HepG2 (cell line): Measurements from ENCODE around the gene RNF114. TPM values are rescaled to one million over a fixed set of nuclear protein-coding genes. Genes with fewer than 3 reads are reported as not detected.

Experiments used
- GMEB1 ChIP-seq: sonication (generic); formaldehyde crosslinking; IDR thresholded peaks from 2 replicates; pipeline ENCODE4 v1.5.1; 2020; ENCODE audit warnings: missing genetic modification reagents, mild to moderate bottlenecking, borderline replicate concordance
- KDM6A ChIP-seq: IDR thresholded peaks from 2 replicates; pipeline ENCODE4 v1.6.1; 2016; ENCODE audit warnings: low read depth
- NCOA1 ChIP-seq: sonication (generic); formaldehyde crosslinking; IDR thresholded peaks from 2 replicates; pipeline ENCODE4 v1.9.0; 2021; ENCODE audit warnings: missing genetic modification reagents
- NFE2L1 ChIP-seq: sonication (generic); formaldehyde crosslinking; IDR thresholded peaks from 2 replicates; pipeline ENCODE4 v1.4.0; 2020; ENCODE audit warnings: missing genetic modification reagents, mild to moderate bottlenecking, borderline replicate concordance
- RARA ChIP-seq: IDR thresholded peaks from 2 replicates; pipeline ENCODE4 v1.6.1; 2016; ENCODE audit warnings: missing genetic modification reagents, missing compliant biosample characterization
- RFXANK ChIP-seq: IDR thresholded peaks from 2 replicates; pipeline ENCODE4 v1.6.1; 2016
- SMAD1 ChIP-seq: sonication (generic); formaldehyde crosslinking; IDR thresholded peaks from 2 replicates; pipeline ENCODE4 v1.4.0; 2020; ENCODE audit warnings: missing genetic modification reagents, low read depth, mild to moderate bottlenecking, borderline replicate concordance
- UBTF ChIP-seq: sonication (generic); formaldehyde crosslinking; IDR thresholded peaks from 2 replicates; pipeline ENCODE4 v1.4.0; 2020; ENCODE audit warnings: mild to moderate bottlenecking, missing genetic modification reagents
- ZNF143 ChIP-seq: sonication (generic); formaldehyde crosslinking; IDR thresholded peaks from 2 replicates; pipeline ENCODE4 v1.4.0; 2020; ENCODE audit warnings: missing genetic modification reagents
- ZNF260 ChIP-seq: sonication (generic); formaldehyde crosslinking; IDR thresholded peaks from 2 replicates; pipeline ENCODE4 v1.4.0; 2020; ENCODE audit warnings: missing genetic modification reagents, low read depth, mild to moderate bottlenecking, borderline replicate concordance
- ZNF296 ChIP-seq: sonication (generic); formaldehyde crosslinking; conservative IDR thresholded peaks from 2 replicates; pipeline ENCODE4 v1.5.0; 2020; ENCODE audit warnings: mild to moderate bottlenecking, missing genetic modification reagents
- ZNF558 ChIP-seq: sonication (generic); formaldehyde crosslinking; IDR thresholded peaks from 2 replicates; pipeline ENCODE4 v1.9.0; 2022; ENCODE audit warnings: mild to moderate bottlenecking, missing genetic modification reagents, borderline replicate concordance
- ZNF574 ChIP-seq: sonication (generic); formaldehyde crosslinking; IDR thresholded peaks from 2 replicates; pipeline ENCODE4 v1.4.0; 2020; ENCODE audit warnings: missing genetic modification reagents
- ZNF775 ChIP-seq: sonication (generic); formaldehyde crosslinking; IDR thresholded peaks from 2 replicates; pipeline ENCODE4 v1.4.0; 2020; ENCODE audit warnings: missing genetic modification reagents, mild to moderate bottlenecking, moderate library complexity, borderline replicate concordance
- ZNF841 ChIP-seq: sonication (generic); formaldehyde crosslinking; IDR thresholded peaks from 2 replicates; pipeline ENCODE4 v1.8.1; 2023; ENCODE audit warnings: missing genetic modification reagents, borderline replicate concordance
- ZNF891 ChIP-seq: sonication (generic); formaldehyde crosslinking; IDR thresholded peaks from 2 replicates; pipeline ENCODE4 v1.5.0; 2020; ENCODE audit warnings: mild to moderate bottlenecking, missing genetic modification reagents
- polyA plus RNA-seq, 8 experiments: library from polyadenylated mRNA; depleted of rRNA in 3 of 8; stranded (reverse) in 7 of 8; unstranded in 1 of 8; fragments of >200 nt; fragmentation: Illumina TruSeq in 4 of 8; extraction: Trizol in 4 of 8; gene quantifications; 2 replicates each; pipeline versions ENCODE4 v1.2.1 to v1.2.3, GENCODE V29; 2011 to 2016; ENCODE audit warnings: low read depth in 4 of 8, missing spikeins in 1 of 8, mixed read lengths in 1 of 8; ENCODE audit not compliant: insufficient read depth in 1 of 8
- total RNA-seq, 5 experiments: library from RNA; depleted of rRNA; stranded (reverse); fragments of >200 nt; fragmentation: Illumina TruSeq; extraction: Trizol; gene quantifications; 2 replicates each; pipeline ENCODE4 v1.2.3, GENCODE V29; 2016; ENCODE audit warnings: low read depth in 1 of 5
- TF ChIP-seq, protein P1 (sequence below): sonication (generic); formaldehyde crosslinking; IDR thresholded peaks from 2 replicates; pipeline ENCODE4 v1.8.0; 2022; ENCODE audit warnings: missing genetic modification reagents, mild to moderate bottlenecking, inconsistent platforms, borderline replicate concordance
- TF ChIP-seq, protein P2 (sequence below): sonication (generic); formaldehyde crosslinking; IDR thresholded peaks from 2 replicates; pipeline ENCODE4 v1.5.0; 2020; ENCODE audit warnings: mild to moderate bottlenecking, missing genetic modification reagents

The RNF114 gene
- total and polyA plus RNA-seq, 2 of the 13 experiments (the other 11 are each of a cell fraction or from before 2014, with no cell fraction given) = 119 to 126 TPM

DNA sequence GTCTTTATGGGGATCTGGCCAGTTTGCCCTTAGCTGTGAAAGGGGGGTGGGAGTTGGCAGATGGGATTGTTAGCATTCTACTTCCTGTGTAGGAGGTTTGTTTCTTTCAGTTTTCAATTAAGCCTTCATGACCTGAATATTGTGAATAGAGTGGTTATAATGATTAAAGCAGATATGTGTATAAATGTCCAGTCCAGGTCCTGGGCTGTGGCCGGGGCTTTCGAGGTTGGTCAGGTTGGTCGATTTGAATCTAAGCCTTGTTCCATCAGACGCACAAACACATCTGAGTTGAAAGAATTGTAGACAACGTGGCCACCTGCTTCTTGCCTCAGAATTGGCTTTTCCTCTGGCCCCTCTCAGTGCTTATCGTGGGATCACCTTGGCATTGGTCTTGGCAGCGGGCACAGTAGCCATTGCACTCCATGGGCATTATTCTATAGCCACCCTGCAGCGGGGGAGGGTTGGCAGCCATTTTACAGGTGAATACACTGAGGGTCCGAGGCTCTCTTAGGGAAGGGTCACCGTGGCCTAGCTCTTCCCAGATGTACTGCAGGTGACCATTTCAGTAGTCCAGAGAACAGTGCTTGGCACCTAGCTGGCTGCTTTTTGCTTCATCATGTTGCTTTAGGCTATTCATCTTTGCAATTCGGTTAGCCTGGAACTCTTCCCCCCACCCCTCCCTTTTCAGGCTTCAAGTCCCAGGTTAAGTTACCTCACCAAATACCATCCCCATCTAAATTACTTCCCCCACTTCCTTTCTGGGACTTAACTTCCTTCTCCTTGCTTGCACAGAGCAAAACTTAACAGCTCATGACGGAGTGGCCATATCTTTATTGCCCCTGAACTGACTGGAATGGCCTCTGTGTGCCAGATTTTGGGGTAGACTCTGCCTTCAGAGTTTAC is 1.1 kb downstream of the RNF114 start (continued):
- TF ChIP-seq ZNF574 (CRISPR knock-in tag) = no peak; the same call in 1 of the 2 replicates
- no peak for TF ChIP-seq NFE2L1 (CRISPR knock-in tag)
- no peak for TF ChIP-seq RFXANK
- no peak for TF ChIP-seq KDM6A (CRISPR knock-in tag)
- TF ChIP-seq RARA = no peak
- TF ChIP-seq, protein P1, sequence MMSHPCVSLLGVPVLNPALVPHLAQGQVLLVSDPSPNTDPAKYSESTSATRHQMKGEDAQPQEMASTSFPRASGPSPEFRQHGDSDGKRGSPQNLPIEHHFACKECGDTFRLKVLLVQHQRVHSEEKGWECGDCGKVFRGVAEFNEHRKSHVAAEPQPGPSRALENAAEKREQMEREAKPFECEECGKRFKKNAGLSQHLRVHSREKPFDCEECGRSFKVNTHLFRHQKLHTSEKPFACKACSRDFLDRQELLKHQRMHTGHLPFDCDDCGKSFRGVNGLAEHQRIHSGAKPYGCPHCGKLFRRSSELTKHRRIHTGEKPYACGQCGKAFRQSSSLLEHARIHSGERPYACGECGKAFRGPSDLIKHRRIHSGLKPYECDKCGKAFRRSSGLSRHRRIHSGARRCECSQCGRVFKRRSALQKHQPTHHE = 0 out of 2 replicates have a peak, but pooled peaks have one; percentile 36
- no peak for TF ChIP-seq GMEB1 (CRISPR knock-in tag)
- peak; percentile 16; the same call in 1 of the 2 replicates for TF ChIP-seq UBTF (CRISPR knock-in tag)
- no peak for TF ChIP-seq ZNF891 (CRISPR knock-in tag)
- TF ChIP-seq, protein P2, sequence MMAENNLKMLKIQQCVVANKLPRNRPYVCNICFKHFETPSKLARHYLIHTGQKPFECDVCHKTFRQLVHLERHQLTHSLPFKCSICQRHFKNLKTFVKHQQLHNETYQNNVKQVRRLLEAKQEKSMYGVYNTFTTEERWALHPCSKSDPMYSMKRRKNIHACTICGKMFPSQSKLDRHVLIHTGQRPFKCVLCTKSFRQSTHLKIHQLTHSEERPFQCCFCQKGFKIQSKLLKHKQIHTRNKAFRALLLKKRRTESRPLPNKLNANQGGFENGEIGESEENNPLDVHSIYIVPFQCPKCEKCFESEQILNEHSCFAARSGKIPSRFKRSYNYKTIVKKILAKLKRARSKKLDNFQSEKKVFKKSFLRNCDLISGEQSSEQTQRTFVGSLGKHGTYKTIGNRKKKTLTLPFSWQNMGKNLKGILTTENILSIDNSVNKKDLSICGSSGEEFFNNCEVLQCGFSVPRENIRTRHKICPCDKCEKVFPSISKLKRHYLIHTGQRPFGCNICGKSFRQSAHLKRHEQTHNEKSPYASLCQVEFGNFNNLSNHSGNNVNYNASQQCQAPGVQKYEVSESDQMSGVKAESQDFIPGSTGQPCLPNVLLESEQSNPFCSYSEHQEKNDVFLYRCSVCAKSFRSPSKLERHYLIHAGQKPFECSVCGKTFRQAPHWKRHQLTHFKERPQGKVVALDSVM = no peak
- TF ChIP-seq NCOA1 (CRISPR knock-in tag) = no peak
- TF ChIP-seq ZNF841 (CRISPR knock-in tag) = no peak
- no peak for TF ChIP-seq ZNF296 (CRISPR knock-in tag)
- TF ChIP-seq ZNF775 (CRISPR knock-in tag) = no peak
- TF ChIP-seq ZNF260 (CRISPR knock-in tag) = no peak
- 0 out of 2 replicates have a peak, but pooled peaks have one; percentile 34 for TF ChIP-seq ZNF143 (CRISPR knock-in tag)
- no peak for TF ChIP-seq SMAD1
- no peak for TF ChIP-seq ZNF558 (CRISPR knock-in tag)
